Superior temporal gyrus (tissue), 1 donor: ENCODE results near the gene LPIN2.
"Not testable (repeated sequence)": the region's sequence is repeated elsewhere in the genome, so short reads cannot be mapped to it uniquely, and the experiment has no call there.

ENCODE experiments used
- DNase-seq: peaks from one replicate; pipeline ENCODE4 v3.0.0-alpha.2; 2016; ENCODE audit errors: extremely low spot score

The LPIN2 gene

GRCh38 chr18:3013024-3013804 lies at the start of gene LPIN2:
TSS of gene LPIN2 (minus strand) at chr18:3013144. CDS start at chr18:2960840, 52,304 bp downstream.
- peak; percentile 94 for DNase-seq

DNA sequence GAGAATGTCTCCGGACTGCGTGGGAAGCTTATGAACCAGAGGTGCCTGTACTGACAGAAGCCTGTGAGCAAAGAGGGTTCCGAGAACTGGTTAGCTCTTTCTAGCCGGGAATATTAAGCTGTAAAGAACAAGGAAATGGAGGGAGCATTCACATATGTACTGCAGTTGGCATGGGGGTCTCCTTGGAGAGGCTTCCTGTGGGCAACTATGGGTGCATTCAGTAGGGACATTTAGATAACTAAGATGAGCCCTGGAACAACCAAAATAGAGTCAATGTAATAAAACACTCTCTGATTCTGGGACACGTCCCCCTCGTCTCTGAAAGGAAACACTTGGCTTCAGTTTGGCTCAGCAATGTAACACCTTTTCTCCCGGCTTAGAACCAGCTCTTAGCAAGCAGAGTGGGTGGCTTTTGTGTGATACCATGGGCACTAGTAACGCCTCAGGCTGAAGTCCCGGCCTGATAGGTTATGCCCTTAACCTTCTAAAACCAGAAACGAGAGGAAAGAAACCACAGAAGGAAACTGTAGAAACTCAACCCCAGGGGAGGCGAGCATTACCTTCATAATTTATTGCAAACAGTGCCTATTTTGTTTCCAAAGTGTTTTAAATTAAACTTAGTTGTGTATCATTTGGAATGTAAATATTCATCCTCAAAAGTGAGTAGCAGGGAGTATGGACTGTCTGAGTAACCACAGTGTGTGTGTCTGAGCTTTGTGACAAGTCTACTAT lies 48.8 kb upstream of the LPIN2 start:
- no peak for DNase-seq

GRCh38 chr18:3060667-3061580 lies 48.0 kb upstream of the LPIN2 start:
- no peak for DNase-seq

DNA sequence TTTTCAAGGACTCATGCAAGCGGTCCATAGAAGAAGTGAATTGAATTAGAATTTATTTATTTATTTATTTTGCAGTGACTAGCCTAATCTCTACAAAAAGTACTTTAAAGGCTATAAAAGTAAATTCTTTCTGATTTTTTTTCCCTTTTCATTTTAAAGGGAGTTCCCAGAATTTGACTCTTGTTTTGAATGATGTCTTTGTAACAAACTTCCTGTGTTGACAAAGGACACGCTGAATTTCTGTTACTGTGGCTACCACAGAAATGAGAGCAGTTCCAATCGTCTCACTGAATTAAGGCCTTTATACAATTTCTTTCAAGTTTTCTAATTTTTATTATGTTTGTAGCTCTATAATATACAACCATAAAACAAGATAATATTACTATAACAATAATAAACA lies 46.3 kb upstream of the LPIN2 start:
- DNase-seq, result no peak

GRCh38 chr18:3058328-3059191 lies 45.6 kb upstream of the LPIN2 start:
- DNase-seq, result no peak

- DNase-seq, result no peak
Measured at GRCh38 chr18:3057526-3057925, 44.6 kb upstream of the LPIN2 start.

GRCh38 chr18:3056311-3056710 lies 43.4 kb upstream of the LPIN2 start:
- DNase-seq, result no peak

DNA sequence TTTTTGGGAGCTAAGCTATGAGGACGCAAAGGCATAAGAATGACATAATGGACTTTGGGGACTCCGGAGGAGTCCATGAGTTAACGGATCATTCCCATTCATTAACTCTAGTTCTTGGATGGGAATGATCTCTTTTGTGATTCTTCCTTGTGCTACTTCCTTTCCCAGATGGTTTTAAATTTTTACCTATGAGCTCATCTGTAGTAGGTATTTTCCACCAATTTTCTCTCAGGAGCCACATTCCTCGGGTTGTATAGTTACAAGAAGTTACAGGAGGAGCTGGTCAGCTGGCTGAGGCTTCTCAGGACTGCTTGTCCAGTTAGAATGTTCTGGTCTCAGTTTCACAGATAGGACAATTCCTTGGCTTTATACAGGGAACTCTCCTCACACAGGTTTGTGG lies 42.9 kb upstream of the LPIN2 start:
- no peak for DNase-seq

DNA sequence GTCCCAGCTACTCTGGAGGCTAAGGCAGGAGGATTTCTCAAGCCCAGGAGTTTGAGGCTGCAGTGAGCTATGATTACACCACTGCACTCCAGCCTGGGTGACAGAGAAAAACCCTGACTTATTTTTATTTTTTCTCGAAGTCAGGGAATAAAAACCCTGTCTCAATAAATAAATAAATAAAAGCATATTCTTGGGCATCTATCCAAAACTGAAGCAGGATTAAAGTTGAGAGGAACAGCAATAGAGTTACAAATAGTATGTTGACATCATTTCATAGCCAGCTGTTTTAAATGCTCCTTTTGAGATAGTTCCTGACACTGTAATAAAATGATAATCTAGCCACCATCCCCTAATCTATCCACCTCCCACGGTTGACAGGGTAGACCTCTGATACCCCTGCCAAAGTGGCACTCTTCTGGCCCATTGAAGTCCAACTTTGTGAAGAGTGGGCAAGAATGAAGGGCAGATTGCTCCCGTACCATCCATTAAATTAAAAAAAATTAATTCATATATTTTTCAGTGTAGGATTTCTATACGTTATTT lies 42.3 kb upstream of the LPIN2 start:
- DNase-seq, result no peak

GRCh38 chr18:3054780-3055179 lies 41.8 kb upstream of the LPIN2 start:
- no peak for DNase-seq

DNA sequence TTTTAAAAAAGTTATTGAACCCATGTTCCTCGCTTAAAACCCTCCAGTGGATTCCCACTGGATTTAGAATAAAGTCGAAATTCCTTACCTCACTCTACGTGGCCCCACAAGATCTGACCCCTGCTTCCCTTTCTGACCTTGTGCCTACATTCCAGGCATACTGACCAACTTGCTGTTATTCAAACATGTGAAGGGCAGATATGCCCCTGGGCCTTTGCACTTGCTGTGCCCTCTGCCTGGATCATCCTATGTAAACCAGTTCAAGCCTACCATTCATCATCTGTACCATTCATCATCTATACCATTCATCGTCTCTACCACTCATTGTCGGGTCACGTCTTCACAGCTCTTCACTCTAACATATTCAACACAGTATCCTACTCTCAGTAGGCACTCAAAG lies 41.3 kb upstream of the LPIN2 start:
- no peak for DNase-seq

- DNase-seq, result no peak
Measured at GRCh38 chr18:3053081-3053480, 40.1 kb upstream of the LPIN2 start.

DNA sequence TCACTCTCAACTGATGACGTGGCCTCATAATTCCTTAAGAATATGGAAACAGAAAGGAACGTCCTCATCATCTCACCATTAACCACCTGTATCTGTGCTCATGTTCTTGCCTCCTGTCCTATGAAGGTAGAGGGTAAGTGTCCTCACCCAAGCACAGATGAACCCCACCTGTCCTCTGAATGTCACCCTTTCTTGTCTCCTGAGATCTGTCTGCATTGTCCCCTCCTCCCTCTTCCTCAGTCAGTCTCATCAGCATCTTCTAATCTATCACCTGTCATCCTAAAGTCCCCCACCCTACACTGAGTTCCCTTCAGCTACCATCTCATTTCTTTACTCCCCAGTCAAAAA lies 39.4 kb upstream of the LPIN2 start:
- no peak for DNase-seq

DNA sequence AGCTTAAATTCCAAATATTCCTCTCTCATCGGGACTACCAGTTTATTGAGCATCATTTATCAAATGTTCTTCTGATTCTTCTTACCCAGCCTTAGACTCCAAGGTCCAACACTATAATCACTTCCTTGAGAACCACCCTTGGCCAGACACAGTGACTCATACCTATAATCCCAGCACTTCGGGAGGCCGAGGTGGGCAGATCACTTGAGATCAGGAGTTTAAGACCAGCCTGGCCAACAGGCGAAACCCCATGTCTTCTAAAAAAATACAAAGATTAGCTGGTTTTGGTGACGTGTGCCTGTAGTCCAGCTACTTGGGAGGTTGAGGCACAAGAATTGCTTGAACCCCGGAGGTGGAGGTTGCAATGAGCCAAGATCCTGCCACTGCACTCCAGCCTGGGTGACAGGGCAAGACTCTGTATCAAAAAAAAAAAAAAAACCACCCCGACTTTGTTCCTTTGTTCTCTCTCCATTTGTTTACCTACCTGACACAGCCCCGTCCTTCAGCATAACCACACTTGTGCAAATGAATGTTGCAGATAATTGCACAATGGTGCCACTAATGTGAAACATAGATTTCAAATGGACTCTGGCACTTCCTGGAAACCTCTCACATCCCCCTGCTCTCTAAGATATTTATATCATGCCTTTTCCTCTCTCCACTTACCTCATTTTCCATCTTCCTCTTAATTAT lies 38.9 kb upstream of the LPIN2 start:
- DNase-seq, result no peak

DNA sequence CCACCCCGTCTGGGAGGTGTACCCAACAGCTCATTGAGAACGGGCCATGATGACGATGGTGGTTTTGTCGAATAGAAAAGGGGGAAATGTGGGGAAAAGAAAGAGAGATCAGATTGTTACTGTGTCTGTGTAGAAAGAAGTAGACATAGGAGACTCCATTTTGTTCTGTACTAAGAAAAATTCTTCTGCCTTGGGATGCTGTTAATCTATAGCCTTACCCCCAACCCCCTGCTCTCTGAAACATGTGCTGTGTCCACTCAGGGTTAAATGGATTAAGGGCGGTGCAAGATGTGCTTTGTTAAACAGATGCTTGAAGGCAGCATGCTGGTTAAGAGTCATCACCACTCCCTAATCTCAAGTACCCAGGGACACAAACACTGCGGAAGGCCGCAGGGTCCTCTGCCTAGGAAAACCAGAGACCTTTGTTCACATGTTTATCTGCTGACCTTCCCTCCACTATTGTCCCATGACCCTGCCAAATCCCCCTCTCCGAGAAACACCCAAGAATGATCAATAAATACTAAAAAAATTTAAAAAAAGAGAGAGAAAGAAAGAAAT lies 37.0 kb upstream of the LPIN2 start:
- DNase-seq, result not testable (repeated sequence)

DNA sequence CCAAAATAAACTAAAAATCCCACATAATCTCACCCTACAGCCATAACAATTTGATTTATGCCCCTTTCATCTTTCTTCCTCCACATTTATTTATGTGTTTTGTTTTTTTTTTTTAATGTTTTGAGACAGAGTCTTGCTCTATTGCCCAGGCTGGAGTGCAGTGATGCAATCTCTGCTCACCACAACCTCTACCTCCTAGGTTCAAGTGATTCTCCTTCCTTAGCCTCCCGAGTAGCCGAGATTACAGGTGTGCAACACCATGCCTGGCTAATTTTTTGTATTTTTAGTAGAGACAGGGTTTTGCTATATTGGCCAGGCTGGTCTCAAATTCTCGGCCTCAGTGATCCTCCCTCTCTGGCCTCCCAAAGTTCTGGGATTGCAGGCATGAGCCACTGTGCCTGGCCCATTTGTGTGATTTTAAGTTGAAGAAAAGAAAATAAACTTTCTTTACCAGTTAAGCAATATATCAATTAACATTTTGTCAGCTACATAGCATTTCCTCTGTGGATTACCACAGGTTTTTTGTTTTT lies 35.9 kb upstream of the LPIN2 start:
- no peak for DNase-seq

GRCh38 chr18:3048121-3048520 lies 35.2 kb upstream of the LPIN2 start:
- DNase-seq, result no peak

- DNase-seq, result no peak
Measured at GRCh38 chr18:3046216-3046808, 33.4 kb upstream of the LPIN2 start.

GRCh38 chr18:3044931-3045698 lies 32.2 kb upstream of the LPIN2 start:
- DNase-seq, result peak; percentile 53
